Measurements from ENCODE around the gene SCT. TPM values are rescaled to one million over a fixed set of nuclear protein-coding genes. Genes with fewer than 3 reads are reported as not detected.
A peak's percentile ranks its signal among the peaks of the same experiment; 100 is the strongest.
"Not testable (repeated sequence)": the region's sequence is repeated elsewhere in the genome, so short reads cannot be mapped to it uniquely, and the experiment has no call there.

The SCT gene
- total and polyA plus RNA-seq, 2 experiments from 2014 or later, result not detected

- WGBS, 2 experiments (ENCODE audit: low coverage in 1 of 2, low lambda C conversion rate in 2 of 2, missing lambda C conversion rate in 2 of 2), result 93 to 94% methylated on average over 30 of the region's 30 CpGs
- no peak overlapping the region for H3K4me2 ChIP-seq (ENCODE audit: unreplicated experiment)
These were observed 28.2 kb upstream of the SCT start for GRCh38 chr11:655036-655726.

GRCh38 chr11:654444-654843, 27.5 kb upstream of the SCT start:
- H3K9me2 ChIP-seq (ENCODE audit: insufficient read depth); H2AFZ ChIP-seq; DNase-seq; H3F3A ChIP-seq (ENCODE audit: insufficient read depth); H3K36me3 ChIP-seq (ENCODE audit: low read depth); H3K9me3 ChIP-seq (ENCODE audit: low read depth); H3K4me1 ChIP-seq (ENCODE audit: insufficient read depth); H3K4me3 ChIP-seq; H3K79me2 ChIP-seq (ENCODE audit: insufficient read depth); H4K20me1 ChIP-seq (ENCODE audit: insufficient read depth); H3K27me3 ChIP-seq (replicated peaks; ENCODE audit: insufficient read depth); H3K4me2 ChIP-seq (ENCODE audit: unreplicated experiment); in situ Hi-C loops (cut with MboI); H3K9ac ChIP-seq; H3K27ac ChIP-seq: not testable (repeated sequence)
- 95 to 96% methylated on average over 12 of the region's 12 CpGs for WGBS, 2 experiments (ENCODE audit: low coverage in 1 of 2, low lambda C conversion rate in 2 of 2, missing lambda C conversion rate in 2 of 2)

More at GRCh38 chr11:655036-655726, 28.2 kb upstream of the SCT start:
- Histone ChIP-seq H3K27me3 (replicated peaks; ENCODE audit: insufficient read depth) (no peaks in the 10 kb centered on the region), H3K79me2 (ENCODE audit: insufficient read depth) (no peaks in the 10 kb centered on the region), H4K20me1 (ENCODE audit: insufficient read depth) (no peaks in the 10 kb centered on the region), H3K4me1 (ENCODE audit: insufficient read depth) (no peaks in the 10 kb centered on the region), H3K27ac (no peak overlapping the region), H2AFZ (no peak overlapping the region), H3K4me3 (no peak overlapping the region), H3K9me2 (ENCODE audit: insufficient read depth) (no peaks in the 10 kb centered on the region), H3K9ac (no peak overlapping the region), H3F3A (ENCODE audit: insufficient read depth) (no peaks in the 10 kb centered on the region; the same call in 1 of the 2 replicates), H3K36me3 (ENCODE audit: low read depth) (no peaks in the 10 kb centered on the region), H3K9me3 (ENCODE audit: low read depth) (no peaks in the 10 kb centered on the region)
- in situ Hi-C loops (cut with MboI), result no loop called here
- TF ChIP-seq EZH2 (IDR thresholded peaks at IDR 0.05; ENCODE audit: insufficient read depth, poor library complexity, severe bottlenecking) (no peak), EZH2phosphoT487 (IDR thresholded peaks at IDR 0.05; ENCODE audit: insufficient read depth, low read depth) (no peak)
- DNase-seq, result no peak

GRCh38 chr11:653837-654236, 26.9 kb upstream of the SCT start:
- DNase-seq, result no peak
- Histone ChIP-seq H3K9ac (no peak overlapping the region), H4K20me1 (ENCODE audit: insufficient read depth) (no peaks in the 10 kb centered on the region), H3K36me3 (ENCODE audit: low read depth) (peaks cover 5% of the 10 kb centered on the region; the same call in 1 of the 2 replicates), H3K4me3 (no peak overlapping the region), H3K4me2 (ENCODE audit: unreplicated experiment) (no peak overlapping the region), H3F3A (ENCODE audit: insufficient read depth) (peaks cover 1% of the 10 kb centered on the region; the same call in 1 of the 2 replicates), H3K4me1 (ENCODE audit: insufficient read depth) (no peaks in the 10 kb centered on the region), H3K9me3 (ENCODE audit: low read depth) (no peaks in the 10 kb centered on the region), H3K27ac (no peak overlapping the region), H3K79me2 (ENCODE audit: insufficient read depth) (no peaks in the 10 kb centered on the region), H2AFZ (no peak overlapping the region), H3K9me2 (ENCODE audit: insufficient read depth) (no peaks in the 10 kb centered on the region), H3K27me3 (replicated peaks; ENCODE audit: insufficient read depth) (no peaks in the 10 kb centered on the region)
- 94 to 100% methylated on average over 7 to 15 of the region's 15 CpGs for WGBS, 2 experiments (ENCODE audit: low coverage in 1 of 2, low lambda C conversion rate in 2 of 2, missing lambda C conversion rate in 2 of 2)
- no peak for TF ChIP-seq EZH2 (IDR thresholded peaks at IDR 0.05; ENCODE audit: insufficient read depth, poor library complexity, severe bottlenecking)
- TF ChIP-seq EZH2phosphoT487 (IDR thresholded peaks at IDR 0.05; ENCODE audit: insufficient read depth, low read depth), result no peak
- in situ Hi-C loops (cut with MboI), result no loop called here

DNA sequence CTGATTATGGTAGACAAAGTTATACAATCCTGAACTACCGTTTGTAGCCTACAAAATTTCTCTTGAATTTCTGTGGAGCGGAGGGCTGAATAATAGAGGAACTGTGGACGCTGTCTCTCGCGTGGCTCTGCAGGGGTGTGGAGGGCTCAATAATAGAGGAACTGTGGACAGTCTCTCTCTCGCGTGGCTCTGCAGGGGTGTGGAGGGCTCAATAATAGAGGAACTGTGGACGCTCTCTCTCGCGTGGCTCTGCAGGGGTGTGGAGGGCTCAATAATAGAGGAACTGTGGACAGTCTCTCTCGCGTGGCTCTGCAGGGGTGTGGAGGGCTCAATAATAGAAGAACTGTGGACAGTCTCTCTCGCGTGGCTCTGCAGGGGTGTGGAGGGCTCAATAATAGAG, 26.2 kb upstream of the SCT start:
- DNase-seq; H3K9me2 ChIP-seq (ENCODE audit: insufficient read depth); H3K9ac ChIP-seq; H3K36me3 ChIP-seq (ENCODE audit: low read depth); H3K27ac ChIP-seq; in situ Hi-C loops (cut with MboI); H3K4me3 ChIP-seq; H3K4me1 ChIP-seq (ENCODE audit: insufficient read depth); H4K20me1 ChIP-seq (ENCODE audit: insufficient read depth); H3K27me3 ChIP-seq (replicated peaks; ENCODE audit: insufficient read depth); H3K79me2 ChIP-seq (ENCODE audit: insufficient read depth); H3K9me3 ChIP-seq (ENCODE audit: low read depth); H3F3A ChIP-seq (ENCODE audit: insufficient read depth); H3K4me2 ChIP-seq (ENCODE audit: unreplicated experiment); H2AFZ ChIP-seq: not testable (repeated sequence)
- 91 to 92% methylated on average over 7 to 14 of the region's 14 CpGs for WGBS, 2 experiments (ENCODE audit: low coverage in 1 of 2, low lambda C conversion rate in 2 of 2, missing lambda C conversion rate in 2 of 2)

- no peaks in the 10 kb centered on the region for H4K20me1 ChIP-seq (ENCODE audit: insufficient read depth)
- no peak overlapping the region for H3K27ac ChIP-seq
- H3K9me3 ChIP-seq (ENCODE audit: low read depth), result no peaks in the 10 kb centered on the region
- H3F3A ChIP-seq (ENCODE audit: insufficient read depth), result peaks cover 6% of the 10 kb centered on the region; the same call in 1 of the 2 replicates
- 93 to 96% methylated on average over 10 of the region's 10 CpGs for WGBS, 2 experiments (ENCODE audit: low coverage in 1 of 2, low lambda C conversion rate in 2 of 2, missing lambda C conversion rate in 2 of 2)
- H3K36me3 ChIP-seq (ENCODE audit: low read depth), result peaks cover 9% of the 10 kb centered on the region; the same call in 1 of the 2 replicates
- TF ChIP-seq EZH2 (IDR thresholded peaks at IDR 0.05; ENCODE audit: insufficient read depth, poor library complexity, severe bottlenecking), result no peak
- TF ChIP-seq EZH2phosphoT487 (IDR thresholded peaks at IDR 0.05; ENCODE audit: insufficient read depth, low read depth), result no peak
- H3K4me3 ChIP-seq, result no peak overlapping the region
- no peak overlapping the region for H3K9ac ChIP-seq
- no peak overlapping the region for H3K4me2 ChIP-seq (ENCODE audit: unreplicated experiment)
- no peaks in the 10 kb centered on the region for H3K9me2 ChIP-seq (ENCODE audit: insufficient read depth)
- H3K27me3 ChIP-seq (replicated peaks; ENCODE audit: insufficient read depth), result no peaks in the 10 kb centered on the region
- H2AFZ ChIP-seq, result no peak overlapping the region
- H3K79me2 ChIP-seq (ENCODE audit: insufficient read depth), result no peaks in the 10 kb centered on the region
- in situ Hi-C loops (cut with MboI), result no loop called here
- H3K4me1 ChIP-seq (ENCODE audit: insufficient read depth), result no peaks in the 10 kb centered on the region
- DNase-seq, result peak; percentile 31
These were observed 23.5 kb upstream of the SCT start for GRCh38 chr11:650482-650881.

GRCh38 chr11:647672-648158, 20.7 kb upstream of the SCT start:
- WGBS, 2 experiments (ENCODE audit: low coverage in 1 of 2, low lambda C conversion rate in 2 of 2, missing lambda C conversion rate in 2 of 2), result 91 to 96% methylated on average over 9 to 10 of the region's 14 CpGs
- H3F3A ChIP-seq (ENCODE audit: insufficient read depth); H3K27ac ChIP-seq; H3K9me2 ChIP-seq (ENCODE audit: insufficient read depth); H3K4me3 ChIP-seq; in situ Hi-C loops (cut with MboI); H3K36me3 ChIP-seq (ENCODE audit: low read depth); H4K20me1 ChIP-seq (ENCODE audit: insufficient read depth); H2AFZ ChIP-seq; DNase-seq; H3K27me3 ChIP-seq (replicated peaks; ENCODE audit: insufficient read depth); H3K4me2 ChIP-seq (ENCODE audit: unreplicated experiment); H3K9ac ChIP-seq; H3K79me2 ChIP-seq (ENCODE audit: insufficient read depth); H3K4me1 ChIP-seq (ENCODE audit: insufficient read depth); H3K9me3 ChIP-seq (ENCODE audit: low read depth): not testable (repeated sequence)

All from GM23248 (cell line).